ENCODE results near the gene TPO.
"Not testable (repeated sequence)": the region's sequence is repeated elsewhere in the genome, so short reads cannot be mapped to it uniquely, and the experiment has no call there.

TPO gene

GRCh38 chr2:1512321-1513289 lies 99.3 kb downstream of the TPO start:
- no peaks in the 10 kb centered on the region for H3K36me3 ChIP-seq

DNA sequence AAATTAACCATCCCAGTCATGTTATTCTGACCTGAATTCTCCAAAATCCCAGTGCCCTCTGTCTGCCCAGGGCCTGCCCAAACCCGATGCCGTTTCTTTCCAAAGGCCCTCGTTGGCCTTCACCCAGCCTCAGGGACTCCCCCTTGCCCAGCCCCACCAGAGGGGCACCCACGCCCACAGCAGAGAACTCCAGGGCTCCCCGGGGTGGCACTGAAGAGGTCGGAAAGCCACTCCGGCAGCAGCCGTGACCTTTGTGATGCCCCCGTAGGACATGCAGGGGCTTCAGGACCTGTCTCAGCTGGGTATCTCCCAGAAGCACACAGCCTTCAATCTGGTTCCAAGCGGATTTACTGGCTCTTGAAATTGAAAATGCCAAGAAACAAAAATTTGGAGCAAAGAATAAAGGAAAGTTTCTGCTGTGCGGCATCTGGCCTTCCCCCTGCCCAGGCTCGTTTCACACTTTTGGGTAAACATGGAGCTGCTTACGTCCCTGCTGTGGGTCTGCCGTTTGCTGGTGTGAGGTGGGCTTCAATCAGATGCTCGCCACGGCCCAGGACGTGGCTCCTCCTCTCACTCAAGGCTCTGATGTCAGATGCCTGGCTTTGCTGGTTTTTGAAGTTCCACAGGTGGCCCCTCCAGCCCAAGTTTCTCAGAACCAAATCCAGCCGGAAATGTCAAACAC lies 101.3 kb downstream of the TPO start:
- no peaks in the 10 kb centered on the region for H3K4me1 ChIP-seq
- H3K36me3 ChIP-seq, result no peaks in the 10 kb centered on the region
- no peaks in the 10 kb centered on the region for H3K27me3 ChIP-seq
- H3K4me3 ChIP-seq (ENCODE audit: low read depth, low read length), result no peak overlapping the region
- no peak for DNase-seq
- TF ChIP-seq CTCF (IDR thresholded peaks at IDR 0.05; ENCODE audit: low read depth, low read length), result no peak
- no peaks in the 10 kb centered on the region for H3K9me3 ChIP-seq

More at GRCh38 chr2:1512321-1513289, 99.3 kb downstream of the TPO start:
- Histone ChIP-seq H3K4me3 (ENCODE audit: low read depth, low read length) (no peak overlapping the region), H3K9me3 (no peaks in the 10 kb centered on the region), H3K4me1 (no peaks in the 10 kb centered on the region), H3K27me3 (no peaks in the 10 kb centered on the region)
- DNase-seq, result no peak
- no peak for TF ChIP-seq CTCF (IDR thresholded peaks at IDR 0.05; ENCODE audit: low read depth, low read length)

GRCh38 chr2:1515073-1515430 lies 101.8 kb downstream of the TPO start:
- no peaks in the 10 kb centered on the region for H3K27me3 ChIP-seq
- TF ChIP-seq CTCF (IDR thresholded peaks at IDR 0.05; ENCODE audit: low read depth, low read length), result no peak
- H3K9me3 ChIP-seq, result no peaks in the 10 kb centered on the region
- H3K4me3 ChIP-seq (ENCODE audit: low read depth, low read length), result no peak overlapping the region
- no peaks in the 10 kb centered on the region for H3K36me3 ChIP-seq
- no peak for DNase-seq
- no peaks in the 10 kb centered on the region for H3K4me1 ChIP-seq

DNA sequence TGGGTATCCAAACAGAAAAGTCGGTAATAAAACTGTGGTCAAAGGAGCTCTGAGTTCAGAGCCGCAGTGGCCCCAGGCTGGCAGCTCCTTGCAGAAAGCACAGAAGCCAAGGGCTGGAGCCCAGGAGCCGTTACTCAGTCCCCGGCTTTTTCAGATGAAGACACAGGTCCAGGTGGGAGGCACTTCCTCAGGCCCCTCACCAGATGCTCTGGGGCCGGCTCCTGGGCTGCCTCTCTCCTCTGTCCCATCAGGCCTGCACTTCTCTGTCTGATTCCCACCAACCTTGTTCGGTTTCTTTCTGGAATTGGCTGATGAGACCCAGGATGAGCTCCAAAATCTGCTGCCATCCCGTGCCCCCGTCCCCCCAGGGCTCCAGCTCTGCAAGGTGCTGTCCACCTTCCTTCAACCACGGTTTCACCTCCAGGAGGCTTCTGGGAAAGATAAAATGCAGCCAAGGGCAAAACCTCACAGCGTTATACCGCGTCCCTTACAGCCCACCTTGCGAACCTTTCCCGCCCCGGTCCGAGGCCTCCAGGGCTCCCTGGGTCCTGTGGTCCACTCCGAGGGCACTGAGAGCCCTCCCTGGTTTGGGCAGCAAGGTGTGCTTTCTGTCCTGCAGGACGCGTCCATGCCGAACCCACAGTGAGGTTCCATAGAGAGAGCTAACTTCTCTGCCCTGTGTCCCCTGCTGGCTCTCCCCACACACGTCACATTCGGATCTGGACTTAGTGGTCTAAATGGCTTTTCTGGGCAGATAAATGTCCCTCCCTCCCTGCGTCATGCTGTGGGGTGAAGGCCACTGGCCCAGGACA lies 102.9 kb downstream of the TPO start:
- Histone ChIP-seq H3K4me1 (no peaks in the 10 kb centered on the region), H3K9me3 (no peaks in the 10 kb centered on the region), H3K36me3 (no peaks in the 10 kb centered on the region), H3K4me3 (ENCODE audit: low read depth, low read length) (no peak overlapping the region), H3K27me3 (no peaks in the 10 kb centered on the region)
- DNase-seq, result no peak
- TF ChIP-seq CTCF (IDR thresholded peaks at IDR 0.05; ENCODE audit: low read depth, low read length), result no peak

GRCh38 chr2:1516798-1517060 lies 103.5 kb downstream of the TPO start:
- Histone ChIP-seq H3K9me3 (no peaks in the 10 kb centered on the region), H3K4me3 (ENCODE audit: low read depth, low read length) (no peak overlapping the region), H3K36me3 (no peaks in the 10 kb centered on the region), H3K4me1 (no peaks in the 10 kb centered on the region), H3K27me3 (no peaks in the 10 kb centered on the region)
- DNase-seq, result no peak
- TF ChIP-seq CTCF (IDR thresholded peaks at IDR 0.05; ENCODE audit: low read depth, low read length), result no peak

- H3K4me1 ChIP-seq; DNase-seq; H3K36me3 ChIP-seq; H3K9me3 ChIP-seq; H3K4me3 ChIP-seq (ENCODE audit: low read depth, low read length); H3K27me3 ChIP-seq: not testable (repeated sequence)
Measured at GRCh38 chr2:1517291-1517690, 104.0 kb downstream of the TPO start.
